Liver (tissue), 3 donors: ENCODE data around the gene ARPC5.

Experiments
- CTCF ChIP-seq: fragments of 150-350 bp; IDR thresholded peaks from 2 replicates; pipeline ENCODE4 v1.5.1; 2017; ENCODE audit warnings: improper control_type of control experiment, low read depth, low read length; ENCODE audit not compliant: missing input control
- EGR1 ChIP-seq, 2 donors: IDR thresholded peaks; 2 replicates each; pipeline ENCODE4 v1.6.1; 2016 to 2018; ENCODE audit warnings: antibody characterized with exemption in 2 of 2, low read depth in 2 of 2
- GABPA ChIP-seq, 2 donors: IDR thresholded peaks in 1 of 2; conservative IDR thresholded peaks in 1 of 2; 2 replicates each; pipeline ENCODE4 v1.6.1; 2016; ENCODE audit warnings: antibody characterized with exemption in 2 of 2, mild to moderate bottlenecking in 1 of 2, moderate library complexity in 1 of 2
- HNF4A ChIP-seq, 2 donors: conservative IDR thresholded peaks; 2 replicates each; pipeline ENCODE4 v1.6.1; 2016; ENCODE audit warnings: antibody characterized with exemption in 2 of 2, mild to moderate bottlenecking in 2 of 2
- HNF4G ChIP-seq: IDR thresholded peaks from 2 replicates; pipeline ENCODE4 v1.6.1; 2016; ENCODE audit warnings: antibody characterized with exemption
- JUND ChIP-seq, 2 donors: IDR thresholded peaks; 2 replicates each; pipeline ENCODE4 v1.6.1; 2016; ENCODE audit warnings: antibody characterized with exemption in 2 of 2
- RAD21 ChIP-seq, 2 donors: IDR thresholded peaks; 2 replicates each; pipeline ENCODE4 v1.6.1; 2016; ENCODE audit warnings: antibody characterized with exemption in 2 of 2, mild to moderate bottlenecking in 2 of 2
- REST ChIP-seq: IDR thresholded peaks from 2 replicates; pipeline ENCODE4 v1.6.1; 2016; ENCODE audit warnings: antibody characterized with exemption, mild to moderate bottlenecking
- RXRA ChIP-seq, 2 donors: IDR thresholded peaks; 2 replicates each; pipeline ENCODE4 v1.6.1; 2017 to 2018; ENCODE audit warnings: antibody characterized with exemption in 2 of 2, mild to moderate bottlenecking in 1 of 2
- SP1 ChIP-seq: IDR thresholded peaks from 2 replicates; pipeline ENCODE4 v1.6.1; 2018; ENCODE audit warnings: antibody characterized with exemption, mild to moderate bottlenecking
- TAF1 ChIP-seq: conservative IDR thresholded peaks from 2 replicates; pipeline ENCODE4 v1.6.1; 2016; ENCODE audit warnings: antibody characterized with exemption, mild to moderate bottlenecking
- TF ChIP-seq, protein P1 (sequence below): IDR thresholded peaks from 2 replicates; pipeline ENCODE4 v1.6.1; 2016; ENCODE audit warnings: antibody characterized with exemption
- TF ChIP-seq, protein P2 (sequence below): IDR thresholded peaks from 2 replicates; pipeline ENCODE4 v1.6.1; 2016; ENCODE audit warnings: antibody characterized with exemption
- TF ChIP-seq, protein P3 (sequence below): IDR thresholded peaks from 2 replicates; pipeline ENCODE4 v1.6.1; 2016; ENCODE audit warnings: antibody characterized with exemption
- donor health status: healthy.
- donor health status: healthy.

- TF ChIP-seq CTCF (no peak), EGR1 (IDR thresholded peaks at IDR 0.05; ENCODE audit: low read depth in 2 of 2) (no peak), REST (no peak), SP1 (no peak), RAD21 (IDR thresholded peaks at IDR 0.05) (no peak), RXRA (IDR thresholded peaks at IDR 0.05) (no peak), TAF1 (no peak), HNF4A (conservative IDR thresholded peaks at IDR 0.05) (no peak), JUND (IDR thresholded peaks at IDR 0.05) (no peak), GABPA (IDR thresholded peaks at IDR 0.05 in 1 of 2, conservative IDR thresholded peaks at IDR 0.05 in 1 of 2) (no peak), HNF4G (no peak)
- TF ChIP-seq, protein P1, sequence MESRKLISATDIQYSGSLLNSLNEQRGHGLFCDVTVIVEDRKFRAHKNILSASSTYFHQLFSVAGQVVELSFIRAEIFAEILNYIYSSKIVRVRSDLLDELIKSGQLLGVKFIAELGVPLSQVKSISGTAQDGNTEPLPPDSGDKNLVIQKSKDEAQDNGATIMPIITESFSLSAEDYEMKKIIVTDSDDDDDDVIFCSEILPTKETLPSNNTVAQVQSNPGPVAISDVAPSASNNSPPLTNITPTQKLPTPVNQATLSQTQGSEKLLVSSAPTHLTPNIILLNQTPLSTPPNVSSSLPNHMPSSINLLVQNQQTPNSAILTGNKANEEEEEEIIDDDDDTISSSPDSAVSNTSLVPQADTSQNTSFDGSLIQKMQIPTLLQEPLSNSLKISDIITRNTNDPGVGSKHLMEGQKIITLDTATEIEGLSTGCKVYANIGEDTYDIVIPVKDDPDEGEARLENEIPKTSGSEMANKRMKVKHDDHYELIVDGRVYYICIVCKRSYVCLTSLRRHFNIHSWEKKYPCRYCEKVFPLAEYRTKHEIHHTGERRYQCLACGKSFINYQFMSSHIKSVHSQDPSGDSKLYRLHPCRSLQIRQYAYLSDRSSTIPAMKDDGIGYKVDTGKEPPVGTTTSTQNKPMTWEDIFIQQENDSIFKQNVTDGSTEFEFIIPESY: no peak
- TF ChIP-seq, protein P2, sequence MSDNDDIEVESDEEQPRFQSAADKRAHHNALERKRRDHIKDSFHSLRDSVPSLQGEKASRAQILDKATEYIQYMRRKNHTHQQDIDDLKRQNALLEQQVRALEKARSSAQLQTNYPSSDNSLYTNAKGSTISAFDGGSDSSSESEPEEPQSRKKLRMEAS: no peak
- TF ChIP-seq, protein P3, sequence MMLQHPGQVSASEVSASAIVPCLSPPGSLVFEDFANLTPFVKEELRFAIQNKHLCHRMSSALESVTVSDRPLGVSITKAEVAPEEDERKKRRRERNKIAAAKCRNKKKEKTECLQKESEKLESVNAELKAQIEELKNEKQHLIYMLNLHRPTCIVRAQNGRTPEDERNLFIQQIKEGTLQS: no peak
These were observed 38.8 kb upstream of the ARPC5 start for GRCh38 chr1:183674339-183674738.
